22Rv1 (cell line): ENCODE data around the gene HS3ST3B1.

ENCODE experiments used
- H3K27ac ChIP-seq: fragments of 450-650 bp; 2 replicates; pipeline ENCODE4 v1.5.1; 2017
- ZFX ChIP-seq: fragments of 450-650 bp; IDR thresholded peaks from 2 replicates; pipeline ENCODE4 v1.6.1; 2017; ENCODE audit warnings: antibody characterized with exemption, borderline replicate concordance
- TF ChIP-seq, protein P1 (sequence below): fragments of 450-650 bp; IDR thresholded peaks from 2 replicates; pipeline ENCODE4 v1.5.1; 2017; ENCODE audit warnings: mild to moderate bottlenecking

The HS3ST3B1 gene

DNA sequence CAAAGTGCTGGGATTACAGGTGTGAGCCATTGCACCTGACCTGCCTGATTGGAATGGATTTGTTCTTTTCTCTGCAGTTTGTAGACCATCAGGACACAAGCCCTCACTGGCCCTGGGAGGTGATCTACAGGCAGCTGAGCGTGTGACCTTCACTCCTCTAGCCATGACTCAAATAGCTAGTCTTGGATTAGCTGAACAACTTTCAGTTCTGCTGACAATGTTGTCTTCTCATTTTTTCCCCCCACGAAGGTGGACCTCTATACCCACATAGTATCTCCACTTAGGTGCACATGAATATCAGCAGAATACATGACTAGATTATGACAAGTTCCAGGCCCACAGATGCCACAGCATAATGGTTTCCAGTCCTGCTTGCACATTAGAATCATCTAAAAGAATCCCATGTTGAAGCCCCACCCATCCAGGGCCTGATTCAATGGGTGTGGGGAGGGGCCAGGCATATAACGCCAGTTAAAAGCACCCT, 36.8 kb downstream of the HS3ST3B1 start:
- TF ChIP-seq, protein P1, sequence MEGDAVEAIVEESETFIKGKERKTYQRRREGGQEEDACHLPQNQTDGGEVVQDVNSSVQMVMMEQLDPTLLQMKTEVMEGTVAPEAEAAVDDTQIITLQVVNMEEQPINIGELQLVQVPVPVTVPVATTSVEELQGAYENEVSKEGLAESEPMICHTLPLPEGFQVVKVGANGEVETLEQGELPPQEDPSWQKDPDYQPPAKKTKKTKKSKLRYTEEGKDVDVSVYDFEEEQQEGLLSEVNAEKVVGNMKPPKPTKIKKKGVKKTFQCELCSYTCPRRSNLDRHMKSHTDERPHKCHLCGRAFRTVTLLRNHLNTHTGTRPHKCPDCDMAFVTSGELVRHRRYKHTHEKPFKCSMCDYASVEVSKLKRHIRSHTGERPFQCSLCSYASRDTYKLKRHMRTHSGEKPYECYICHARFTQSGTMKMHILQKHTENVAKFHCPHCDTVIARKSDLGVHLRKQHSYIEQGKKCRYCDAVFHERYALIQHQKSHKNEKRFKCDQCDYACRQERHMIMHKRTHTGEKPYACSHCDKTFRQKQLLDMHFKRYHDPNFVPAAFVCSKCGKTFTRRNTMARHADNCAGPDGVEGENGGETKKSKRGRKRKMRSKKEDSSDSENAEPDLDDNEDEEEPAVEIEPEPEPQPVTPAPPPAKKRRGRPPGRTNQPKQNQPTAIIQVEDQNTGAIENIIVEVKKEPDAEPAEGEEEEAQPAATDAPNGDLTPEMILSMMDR: no peak
- no peak for TF ChIP-seq ZFX
- no peak overlapping the region for H3K27ac ChIP-seq

DNA sequence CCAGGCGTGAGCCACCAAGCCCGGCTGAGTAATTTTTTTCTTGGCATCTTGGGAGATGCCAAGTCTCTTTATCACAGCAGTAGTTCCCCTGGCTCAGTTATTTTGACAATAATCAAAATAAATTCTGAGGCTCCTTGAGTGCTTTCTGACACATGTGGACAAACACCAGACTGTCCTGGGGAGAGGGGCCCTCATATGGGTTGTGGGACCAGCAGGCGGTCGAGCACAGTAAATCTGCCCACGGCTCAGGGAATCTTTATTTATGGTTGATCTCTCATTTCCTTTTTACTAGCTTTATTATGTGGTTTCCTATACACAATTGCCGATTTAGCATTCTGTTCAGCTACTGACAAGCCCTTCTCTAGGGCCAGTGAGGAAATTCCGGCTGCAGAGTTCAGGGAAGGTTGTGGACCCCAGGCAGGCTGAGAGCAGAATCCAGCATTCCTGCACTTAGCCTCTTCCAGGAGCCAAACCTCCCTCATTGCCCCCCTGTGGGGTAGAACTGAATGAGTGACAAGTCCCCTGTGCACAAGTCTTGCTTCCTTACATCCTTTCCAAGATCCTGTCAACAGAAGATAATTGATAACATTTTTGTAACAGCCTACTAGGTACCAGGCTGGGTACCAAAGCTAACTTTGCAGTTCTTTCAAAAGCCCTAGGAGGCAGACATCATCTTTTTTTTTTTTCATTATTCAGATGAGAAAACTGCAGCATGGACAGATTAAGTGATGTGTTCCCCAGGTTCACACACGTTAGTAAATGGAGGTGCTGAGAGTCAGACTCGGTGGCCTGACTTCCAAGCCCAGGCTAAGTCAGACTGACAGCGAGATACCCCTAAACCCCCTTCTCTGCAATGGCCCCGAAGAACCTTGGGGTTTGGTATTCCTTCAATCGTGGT, 40.2 kb downstream of the HS3ST3B1 start:
- TF ChIP-seq ZFX: no peak
- TF ChIP-seq, protein P1: no peak
- H3K27ac ChIP-seq: no peak overlapping the region

DNA sequence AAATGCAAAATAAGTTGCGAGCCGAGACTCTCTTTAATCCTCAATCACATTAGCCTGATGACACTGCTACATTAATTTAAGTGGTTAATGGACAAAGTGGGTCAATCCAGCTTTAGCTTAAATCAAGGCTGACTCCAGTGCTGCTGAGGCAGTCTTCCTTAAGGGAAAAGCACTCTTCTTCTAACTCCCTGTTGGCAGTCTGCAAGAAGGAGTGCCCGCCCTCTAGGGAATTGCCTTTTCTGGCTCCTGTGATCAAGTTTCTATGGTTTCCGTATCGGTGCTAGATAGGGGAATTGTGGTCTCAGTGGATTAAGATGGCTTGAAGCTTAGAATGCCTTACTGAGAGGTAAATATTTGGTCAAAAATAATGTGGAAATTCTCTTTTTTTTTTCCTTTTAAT, 41.0 kb downstream of the HS3ST3B1 start:
- H3K27ac ChIP-seq: no peak overlapping the region
- no peak for TF ChIP-seq ZFX
- TF ChIP-seq, protein P1: no peak

DNA sequence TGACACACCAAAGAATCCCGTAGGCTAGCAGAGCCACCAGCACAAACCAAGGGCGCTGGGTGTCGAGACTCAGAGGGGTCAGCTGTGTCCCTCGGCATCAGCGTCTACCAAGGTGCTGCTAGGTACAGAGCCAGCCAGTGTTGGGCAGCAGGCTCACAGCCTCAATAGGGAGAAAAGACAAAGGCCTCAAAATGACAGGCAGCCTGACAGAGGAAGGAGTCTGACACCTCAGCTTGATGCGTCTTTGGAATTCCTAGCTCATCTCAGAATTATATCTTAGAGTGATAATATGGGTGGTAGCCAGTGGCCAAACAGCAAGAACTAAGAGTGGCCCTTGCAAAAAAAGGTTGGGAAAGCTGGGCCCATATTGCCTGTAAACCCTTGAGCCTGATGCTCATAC, 45.9 kb downstream of the HS3ST3B1 start:
- H3K27ac ChIP-seq: no peak overlapping the region
- no peak for TF ChIP-seq ZFX
- TF ChIP-seq, protein P1: no peak

DNA sequence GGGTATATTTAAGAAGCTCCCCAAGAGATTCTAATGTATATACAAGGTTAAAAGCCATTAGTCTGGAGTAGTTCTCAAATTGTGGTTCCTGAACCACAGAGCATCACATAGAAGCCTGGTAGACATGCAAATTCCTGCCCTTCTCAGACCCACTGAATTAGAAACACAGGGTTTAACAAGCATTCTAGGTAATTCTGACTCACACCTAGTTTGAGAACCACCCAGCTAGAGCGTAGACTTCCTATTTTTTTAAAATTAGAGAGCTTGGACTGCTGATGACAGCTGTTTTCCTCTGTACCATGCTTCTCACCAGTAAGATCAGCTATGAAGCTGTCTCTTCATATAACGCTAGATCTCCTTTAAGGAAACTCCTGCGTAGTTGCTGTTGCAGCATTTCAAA, 50.6 kb downstream of the HS3ST3B1 start:
- TF ChIP-seq, protein P1: no peak
- TF ChIP-seq ZFX: no peak
- no peak overlapping the region for H3K27ac ChIP-seq

DNA sequence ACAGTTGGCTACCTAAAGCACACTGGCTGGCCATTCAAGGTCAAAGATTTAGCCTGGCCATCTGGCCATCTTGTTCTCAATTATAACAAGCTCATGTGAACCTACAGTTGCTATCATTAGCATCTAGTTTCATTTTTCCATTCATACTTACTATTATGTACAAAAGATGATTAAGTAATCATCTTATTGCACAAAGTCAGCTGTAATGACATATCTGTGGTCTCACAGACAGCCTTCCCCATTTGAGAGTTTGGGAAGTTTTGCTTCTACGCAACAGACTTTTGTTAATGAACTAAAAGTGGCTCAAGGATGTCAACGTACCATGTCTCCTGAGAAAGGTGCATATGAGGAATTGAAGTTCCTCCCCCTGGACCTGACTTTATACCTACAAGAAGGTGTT, 51.3 kb downstream of the HS3ST3B1 start:
- H3K27ac ChIP-seq: no peak overlapping the region
- TF ChIP-seq, protein P1: no peak
- no peak for TF ChIP-seq ZFX

DNA sequence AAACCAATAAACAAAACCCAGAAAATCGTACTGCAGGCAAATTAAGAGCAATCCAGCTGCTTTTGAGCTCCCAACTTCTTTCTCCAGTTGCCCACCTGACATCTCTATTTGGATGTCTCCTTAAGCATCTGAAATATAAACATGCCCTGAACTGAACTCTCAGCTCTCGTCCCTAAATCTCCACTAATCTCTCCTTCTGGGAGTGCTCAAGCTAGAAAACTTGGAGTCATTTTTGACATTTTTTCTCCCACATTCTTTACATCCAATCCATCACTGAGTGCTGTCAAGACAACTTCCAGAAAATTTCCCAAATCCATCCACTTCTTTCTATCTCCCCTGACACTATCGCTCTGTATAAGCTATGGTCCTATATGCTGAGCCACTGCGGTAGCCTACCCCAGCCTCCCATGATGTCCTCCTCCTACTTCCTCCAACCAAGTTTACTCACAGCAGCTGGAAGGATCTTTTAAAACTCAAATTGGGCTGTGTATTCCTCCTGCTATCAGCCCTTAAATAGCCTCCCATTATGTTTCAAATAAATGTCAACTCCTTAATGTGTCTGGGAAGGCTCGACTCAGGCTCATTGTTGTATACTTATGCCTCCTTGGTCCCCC, 53.1 kb downstream of the HS3ST3B1 start:
- no peak overlapping the region for H3K27ac ChIP-seq
- TF ChIP-seq, protein P1: no peak
- TF ChIP-seq ZFX: no peak
